ENCODE results near the gene CASP9.

DNA sequence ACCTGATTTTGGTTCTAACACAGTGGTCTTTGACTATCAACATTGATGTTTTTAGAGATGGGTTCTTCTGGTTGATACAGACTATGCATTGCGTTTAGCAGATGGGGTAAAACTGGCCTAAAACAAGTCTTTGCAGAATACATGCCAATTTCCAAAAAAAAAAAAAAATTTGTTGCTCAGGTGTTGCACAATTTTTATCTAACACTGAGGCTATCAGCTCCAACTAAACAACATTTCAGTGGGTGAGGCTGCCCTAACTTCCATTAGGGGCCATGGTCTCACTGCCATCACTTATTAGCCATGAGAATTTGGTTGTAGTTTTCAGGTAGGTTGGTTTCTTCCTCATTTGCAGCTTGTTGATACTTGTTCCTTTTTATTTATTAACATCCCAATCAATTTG lies 46.8 kb upstream of the CASP9 start:
- TF ChIP-seq, protein P1, sequence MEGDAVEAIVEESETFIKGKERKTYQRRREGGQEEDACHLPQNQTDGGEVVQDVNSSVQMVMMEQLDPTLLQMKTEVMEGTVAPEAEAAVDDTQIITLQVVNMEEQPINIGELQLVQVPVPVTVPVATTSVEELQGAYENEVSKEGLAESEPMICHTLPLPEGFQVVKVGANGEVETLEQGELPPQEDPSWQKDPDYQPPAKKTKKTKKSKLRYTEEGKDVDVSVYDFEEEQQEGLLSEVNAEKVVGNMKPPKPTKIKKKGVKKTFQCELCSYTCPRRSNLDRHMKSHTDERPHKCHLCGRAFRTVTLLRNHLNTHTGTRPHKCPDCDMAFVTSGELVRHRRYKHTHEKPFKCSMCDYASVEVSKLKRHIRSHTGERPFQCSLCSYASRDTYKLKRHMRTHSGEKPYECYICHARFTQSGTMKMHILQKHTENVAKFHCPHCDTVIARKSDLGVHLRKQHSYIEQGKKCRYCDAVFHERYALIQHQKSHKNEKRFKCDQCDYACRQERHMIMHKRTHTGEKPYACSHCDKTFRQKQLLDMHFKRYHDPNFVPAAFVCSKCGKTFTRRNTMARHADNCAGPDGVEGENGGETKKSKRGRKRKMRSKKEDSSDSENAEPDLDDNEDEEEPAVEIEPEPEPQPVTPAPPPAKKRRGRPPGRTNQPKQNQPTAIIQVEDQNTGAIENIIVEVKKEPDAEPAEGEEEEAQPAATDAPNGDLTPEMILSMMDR (IDR thresholded peaks at IDR 0.05; ENCODE audit: poor library complexity) = no peak
- TF ChIP-seq EZH2 (IDR thresholded peaks at IDR 0.05; ENCODE audit: borderline replicate concordance) (no peak), EZH2phosphoT487 (IDR thresholded peaks at IDR 0.05; ENCODE audit: low read depth, severe bottlenecking, unreplicated experiment) (no peak)
